Naive B cell (primary cell): Measurements from ENCODE around the gene SACM1L. TPM values are rescaled to one million over a fixed set of nuclear protein-coding genes. Genes with fewer than 3 reads are reported as not detected.

Source experiments
- polyA plus RNA-seq, 6 donors: library from polyadenylated mRNA; unstranded; fragments of 300-500 nt; fragmentation: Illumina TruSeq; gene quantifications; one replicate each; pipeline ENCODE4 v1.2.3, GENCODE V29; 2021; ENCODE audit warnings: low read depth in 6 of 6

Gene SACM1L
- polyA plus RNA-seq, 6 donors from 2014 or later: 7.3 to 19.2 (median 15.4) TPM

Other genes with a start within 250 kb of the SACM1L start
- gene LIMD1, start 94.6 kb upstream of the SACM1L start, polyA plus RNA-seq: 10 to 100 TPM in 5 of 6 donors, 1 to 10 TPM in 1; 7.4 to 32.0 (median 23.8) TPM
- gene SLC6A20, start 107.1 kb downstream of the SACM1L start, polyA plus RNA-seq: under 1 TPM in 1 of 6 donors, not detected in 5; 0.93 TPM
- gene LZTFL1, start 152.7 kb downstream of the SACM1L start, polyA plus RNA-seq: 10 to 100 TPM in 5 of 6 donors, 1 to 10 TPM in 1; 3.9 to 15.7 (median 13.9) TPM
- gene CCR9, start 197.1 kb downstream of the SACM1L start, polyA plus RNA-seq: 1 to 10 TPM in 5 of 6 donors, under 1 TPM in 1; 0.77 to 4.5 (median 1.8) TPM